ENCODE data around the gene CDC14A.

Gene CDC14A

DNA sequence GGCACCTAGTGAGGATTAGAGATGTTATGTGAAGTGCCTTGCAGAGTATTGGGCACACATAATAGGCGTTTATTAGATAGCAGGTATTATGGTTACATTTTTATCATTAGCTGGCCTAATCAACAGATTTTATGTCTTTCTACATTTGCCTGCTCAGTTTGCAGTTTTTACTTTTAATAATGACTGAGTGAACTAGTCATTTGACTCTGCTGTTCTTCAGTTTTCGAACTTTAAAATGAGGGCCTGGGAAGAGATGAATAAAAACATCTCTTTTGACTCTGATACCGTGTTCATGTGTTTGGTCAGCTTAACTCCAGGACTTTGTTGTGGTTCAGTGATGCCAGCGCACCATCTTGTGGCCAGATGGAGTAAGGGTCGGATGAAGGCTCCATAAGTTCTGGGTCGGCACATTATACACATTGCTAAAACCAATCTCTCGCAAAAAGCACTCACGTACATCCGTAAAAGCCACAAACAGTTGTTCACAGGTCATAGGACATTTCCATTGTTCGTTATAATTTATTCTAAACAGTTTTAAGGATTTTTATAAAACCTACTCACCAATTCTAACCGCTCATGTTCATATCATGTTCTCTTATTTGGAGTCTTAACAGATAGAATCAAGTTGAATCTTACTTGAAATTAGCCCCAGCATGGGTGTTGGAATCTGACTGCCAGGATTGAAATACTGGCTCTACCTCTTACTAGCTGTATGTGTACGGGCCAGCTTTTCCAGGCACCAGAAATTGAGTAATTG is 107.2 kb downstream of the CDC14A start:
- DNase-seq (ENCODE audit: extremely low spot score) = peak; percentile 78
- no peak for TF ChIP-seq L3MBTL2 (conservative IDR thresholded peaks at IDR 0.05)
- no peak for TF ChIP-seq TARDBP (IDR thresholded peaks at IDR 0.05)
- no peak for TF ChIP-seq SUZ12 (IDR thresholded peaks at IDR 0.05)
- TF ChIP-seq ZNF384 (IDR thresholded peaks at IDR 0.05) = no peak
- no peak for TF ChIP-seq FOXM1 (IDR thresholded peaks at IDR 0.05; ENCODE audit: borderline replicate concordance)
- no peak for TF ChIP-seq HDGF (IDR thresholded peaks at IDR 0.05; ENCODE audit: borderline replicate concordance)
- no peak for TF ChIP-seq NFRKB (IDR thresholded peaks at IDR 0.05)
- no peak for TF ChIP-seq LEF1 (IDR thresholded peaks at IDR 0.05; ENCODE audit: borderline replicate concordance)
- no peak for TF ChIP-seq BHLHE40 (IDR thresholded peaks at IDR 0.05; ENCODE audit: borderline replicate concordance)
- TF ChIP-seq, protein P1, sequence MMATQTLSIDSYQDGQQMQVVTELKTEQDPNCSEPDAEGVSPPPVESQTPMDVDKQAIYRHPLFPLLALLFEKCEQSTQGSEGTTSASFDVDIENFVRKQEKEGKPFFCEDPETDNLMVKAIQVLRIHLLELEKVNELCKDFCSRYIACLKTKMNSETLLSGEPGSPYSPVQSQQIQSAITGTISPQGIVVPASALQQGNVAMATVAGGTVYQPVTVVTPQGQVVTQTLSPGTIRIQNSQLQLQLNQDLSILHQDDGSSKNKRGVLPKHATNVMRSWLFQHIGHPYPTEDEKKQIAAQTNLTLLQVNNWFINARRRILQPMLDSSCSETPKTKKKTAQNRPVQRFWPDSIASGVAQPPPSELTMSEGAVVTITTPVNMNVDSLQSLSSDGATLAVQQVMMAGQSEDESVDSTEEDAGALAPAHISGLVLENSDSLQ (IDR thresholded peaks at IDR 0.05) = no peak
- no peak for TF ChIP-seq ELF4 (IDR thresholded peaks at IDR 0.05)
- TF ChIP-seq SP1 (IDR thresholded peaks at IDR 0.05) = no peak
- no peak for TF ChIP-seq FOXA1 (IDR thresholded peaks at IDR 0.05)
- no peak for TF ChIP-seq ARNT (IDR thresholded peaks at IDR 0.05)
- no peak for TF ChIP-seq CTBP1 (IDR thresholded peaks at IDR 0.05; ENCODE audit: borderline replicate concordance)
- TF ChIP-seq FOXK2 (IDR thresholded peaks at IDR 0.05) = no peak
- ChIA-PET CTCF (interaction anchor here (0.6 to 1.4 kb wide), 13 partner anchors 10 to 1457 kb away, joined by 3 to 7 read pairs (median 4); partner anchors contain the start of genes SASS6 and TRMT13), POLR2A (interaction anchor here (1.0 to 1.1 kb wide), 2 partner anchors 104 to 422 kb away, joined by 3 to 4 read pairs; a partner anchor contains a TSS)

DNA sequence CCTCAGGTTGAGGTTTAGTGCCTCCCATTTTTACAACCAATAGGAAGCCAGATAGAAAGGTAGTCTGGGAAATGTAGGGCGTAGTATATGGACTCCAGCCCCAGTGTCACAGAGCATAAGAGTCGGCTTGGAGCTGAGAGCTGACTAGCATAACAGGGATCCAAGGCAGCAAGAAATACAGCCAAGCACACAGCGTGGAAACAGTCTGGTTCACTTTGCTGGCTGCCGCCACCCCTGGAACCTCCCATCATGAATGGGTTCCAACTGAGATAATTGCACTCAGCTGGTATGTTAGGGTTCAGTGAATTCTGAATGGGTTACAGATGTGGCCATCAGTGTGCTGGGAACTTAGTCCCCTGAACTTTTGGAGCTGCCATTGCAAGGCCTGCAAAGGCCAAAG is 108.9 kb downstream of the CDC14A start:
- ChIA-PET CTCF (interaction anchor here (1.7 kb wide), 1 partner anchor 407 kb away, joined by 8 read pairs; no protein-coding TSS in a partner anchor), POLR2A (no interaction called here)
- DNase-seq (ENCODE audit: extremely low spot score) = no peak
- no peak for TF ChIP-seq LEF1 (IDR thresholded peaks at IDR 0.05; ENCODE audit: borderline replicate concordance)
- no peak for TF ChIP-seq CTBP1 (IDR thresholded peaks at IDR 0.05; ENCODE audit: borderline replicate concordance)
- TF ChIP-seq, protein P1 (IDR thresholded peaks at IDR 0.05) = no peak
- no peak for TF ChIP-seq FOXK2 (IDR thresholded peaks at IDR 0.05)
- TF ChIP-seq FOXA1 (IDR thresholded peaks at IDR 0.05) = no peak
- TF ChIP-seq ZNF384 (IDR thresholded peaks at IDR 0.05) = no peak
- TF ChIP-seq ELF4 (IDR thresholded peaks at IDR 0.05) = no peak
- no peak for TF ChIP-seq BHLHE40 (IDR thresholded peaks at IDR 0.05; ENCODE audit: borderline replicate concordance)
- TF ChIP-seq FOXM1 (IDR thresholded peaks at IDR 0.05; ENCODE audit: borderline replicate concordance) = no peak
- no peak for TF ChIP-seq HDGF (IDR thresholded peaks at IDR 0.05; ENCODE audit: borderline replicate concordance)
- no peak for TF ChIP-seq SP1 (IDR thresholded peaks at IDR 0.05)

DNA sequence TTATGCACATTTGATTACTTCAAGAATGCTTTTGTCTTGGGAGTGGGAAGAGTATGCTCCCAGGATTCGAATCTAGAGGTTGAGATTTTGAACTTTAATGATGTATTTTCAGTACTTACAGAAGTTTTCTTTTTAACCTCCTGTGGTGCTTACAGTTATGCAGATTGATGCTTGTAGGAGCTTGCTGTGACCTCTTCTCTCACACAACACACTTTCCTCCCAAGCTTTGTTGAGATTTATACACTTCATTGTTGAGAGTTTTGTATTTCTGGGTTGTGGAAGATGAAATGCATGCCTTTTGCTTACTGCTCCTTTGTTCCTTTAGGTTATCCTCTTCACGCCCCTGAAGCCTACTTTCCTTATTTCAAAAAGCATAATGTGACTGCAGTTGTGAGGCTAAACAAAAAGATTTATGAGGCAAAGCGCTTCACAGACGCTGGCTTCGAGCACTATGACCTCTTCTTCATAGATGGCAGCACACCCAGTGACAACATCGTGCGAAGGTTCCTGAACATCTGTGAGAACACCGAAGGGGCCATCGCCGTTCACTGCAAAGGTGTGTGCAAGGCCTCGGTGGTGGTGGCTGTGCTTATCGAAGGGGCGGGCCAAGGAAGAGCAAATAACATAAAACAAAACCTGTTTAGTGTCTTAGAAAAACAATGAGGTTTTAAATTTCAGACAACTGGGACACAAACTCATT is 110.2 kb downstream of the CDC14A start:
- ChIA-PET CTCF (interaction anchor here (1.0 to 1.8 kb wide), 3 partner anchors 144 to 407 kb away, joined by 3 to 27 read pairs (median 6); no protein-coding TSS in a partner anchor), POLR2A (no interaction called here)
- TF ChIP-seq LEF1 (IDR thresholded peaks at IDR 0.05; ENCODE audit: borderline replicate concordance) = no peak
- no peak for TF ChIP-seq SP1 (IDR thresholded peaks at IDR 0.05)
- TF ChIP-seq BHLHE40 (IDR thresholded peaks at IDR 0.05; ENCODE audit: borderline replicate concordance) = no peak
- TF ChIP-seq HDGF (IDR thresholded peaks at IDR 0.05; ENCODE audit: borderline replicate concordance) = no peak
- no peak for TF ChIP-seq L3MBTL2 (conservative IDR thresholded peaks at IDR 0.05)
- TF ChIP-seq SUZ12 (IDR thresholded peaks at IDR 0.05) = no peak
- TF ChIP-seq TARDBP (IDR thresholded peaks at IDR 0.05) = no peak
- no peak for DNase-seq (ENCODE audit: extremely low spot score)

DNA sequence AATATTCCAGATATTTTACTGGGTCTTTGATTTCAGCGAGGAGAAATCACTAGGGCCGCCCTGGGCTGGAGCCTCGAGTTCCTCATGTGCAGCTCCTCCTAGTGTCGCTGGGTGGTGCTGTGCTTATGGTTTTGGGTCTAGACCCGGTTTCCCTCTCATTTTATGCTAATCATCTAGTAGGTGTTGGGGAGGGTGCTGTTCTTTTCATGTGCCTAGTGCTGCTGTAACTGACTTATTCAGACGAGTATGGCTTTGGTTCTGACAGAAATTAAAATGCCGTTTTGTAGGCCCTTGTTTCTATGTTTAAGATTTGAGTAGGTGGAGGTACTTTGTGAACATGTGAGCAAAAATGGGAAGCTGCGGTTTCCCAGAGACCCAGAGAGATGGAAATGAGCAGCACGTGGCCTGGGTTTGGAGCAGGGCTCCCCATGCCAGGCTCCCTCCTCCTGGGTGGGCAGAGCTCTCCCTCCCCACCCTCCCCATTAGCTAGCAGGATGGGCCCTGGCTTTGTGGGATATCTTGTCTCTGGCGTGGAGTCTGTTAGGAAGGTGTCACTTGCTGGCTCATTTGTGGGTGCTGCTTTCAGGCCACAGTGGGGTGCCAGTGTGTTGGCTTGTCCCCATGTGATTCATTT is 111.6 kb downstream of the CDC14A start:
- POLR2A ChIA-PET = interaction anchor here (1.0 kb wide), 1 partner anchor 330 kb away, joined by 3 read pairs; no protein-coding TSS in a partner anchor
- CTCF ChIA-PET = interaction anchor here (0.5 to 1.8 kb wide), 17 partner anchors 9 to 420 kb away, joined by 3 to 27 read pairs (median 3); partner anchors contain the start of genes SASS6 and TRMT13
- TF ChIP-seq FOXK2 (IDR thresholded peaks at IDR 0.05) (no peak), L3MBTL2 (conservative IDR thresholded peaks at IDR 0.05) (peak; percentile 54), CTBP1 (IDR thresholded peaks at IDR 0.05; ENCODE audit: borderline replicate concordance) (no peak)
- DNase-seq (ENCODE audit: extremely low spot score) = peak; percentile 77

DNA sequence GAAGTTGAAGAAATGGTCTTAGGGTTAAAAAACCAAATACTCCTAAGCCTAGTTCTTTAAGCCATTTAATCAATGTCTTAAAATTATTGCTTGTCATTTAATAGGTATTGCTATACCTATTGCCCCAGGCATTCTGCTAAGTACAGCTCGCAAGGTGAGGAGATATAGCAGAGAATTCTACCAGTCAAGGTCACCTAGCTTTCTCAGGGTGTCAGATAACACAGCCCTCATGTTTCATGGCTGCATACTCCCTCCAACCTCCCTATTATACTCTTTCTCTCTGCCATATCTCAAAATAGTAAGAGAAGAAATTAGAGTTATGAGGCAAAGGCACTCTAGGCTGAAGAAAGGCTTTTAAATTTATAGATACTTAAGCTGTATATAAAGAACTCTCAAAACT is 117.3 kb downstream of the CDC14A start:
- ChIA-PET POLR2A (interaction anchor here (0.8 kb wide), 1 partner anchor 425 kb away, joined by 3 read pairs; the partner anchor contains the start of gene EXTL2), CTCF (no interaction called here)
- no peak for TF ChIP-seq LEF1 (IDR thresholded peaks at IDR 0.05; ENCODE audit: borderline replicate concordance)
- DNase-seq (ENCODE audit: extremely low spot score) = no peak

DNA sequence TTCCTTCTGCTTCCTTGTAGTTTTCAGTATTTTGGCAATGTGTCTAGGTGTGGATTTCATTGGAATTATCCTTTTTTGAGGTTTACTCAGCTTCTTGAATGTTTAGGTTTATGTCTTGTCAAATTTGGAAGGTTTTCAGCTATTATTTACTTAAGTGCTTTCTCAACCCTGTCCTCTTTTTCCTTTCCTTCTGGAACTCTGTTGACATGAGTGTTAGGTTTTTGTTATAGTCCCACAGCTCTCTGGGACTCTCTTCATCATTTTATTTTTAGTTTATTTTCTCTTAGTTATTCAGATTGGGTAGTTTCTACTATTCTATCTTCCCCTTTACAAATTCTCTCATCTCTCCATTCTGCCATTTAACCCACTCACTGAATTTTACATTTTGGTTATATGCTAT is 122.5 kb downstream of the CDC14A start:
- DNase-seq (ENCODE audit: extremely low spot score) = no peak
- POLR2A ChIA-PET = no interaction called here
- CTCF ChIA-PET = interaction anchor here (0.6 kb wide), 1 partner anchor 764 kb away, joined by 4 read pairs; no protein-coding TSS in a partner anchor
- TF ChIP-seq CTBP1 (IDR thresholded peaks at IDR 0.05; ENCODE audit: borderline replicate concordance) (no peak), ZNF384 (IDR thresholded peaks at IDR 0.05) (no peak), SP1 (IDR thresholded peaks at IDR 0.05) (no peak), SUZ12 (IDR thresholded peaks at IDR 0.05) (no peak), HDGF (IDR thresholded peaks at IDR 0.05; ENCODE audit: borderline replicate concordance) (no peak), BHLHE40 (IDR thresholded peaks at IDR 0.05; ENCODE audit: borderline replicate concordance) (no peak), L3MBTL2 (conservative IDR thresholded peaks at IDR 0.05) (no peak), LEF1 (IDR thresholded peaks at IDR 0.05; ENCODE audit: borderline replicate concordance) (no peak), TARDBP (IDR thresholded peaks at IDR 0.05) (no peak), FOXM1 (IDR thresholded peaks at IDR 0.05; ENCODE audit: borderline replicate concordance) (no peak), NFRKB (IDR thresholded peaks at IDR 0.05) (no peak)

Data from HEK293T (cell line).